Cardiac muscle cell (in vitro differentiated cells and primary cell): ENCODE measurements around the gene ADSL. TPM values are rescaled to one million over a fixed set of nuclear protein-coding genes. Genes with fewer than 3 reads are reported as not detected.

Experiments
- DNase-seq, 2 donors: peaks; one replicate each; pipeline versions ENCODE4 v3.0.0 to v3.0.0-alpha.2; 2010 to 2017; ENCODE audit warnings: low read depth in 1 of 2, low spot score in 1 of 2
- H3K27ac ChIP-seq: fragments of 200-600 bp; sonication (generic); 2 replicates; pipeline ENCODE4 v1.5.1; 2016
- H3K27me3 ChIP-seq: fragments of 200-600 bp; sonication (generic); 2 replicates; pipeline ENCODE4 v1.6.0; 2016; ENCODE audit warnings: control low read depth
- H3K36me3 ChIP-seq: fragments of 200-600 bp; sonication (generic); 2 replicates; pipeline ENCODE4 v1.5.1; 2016; ENCODE audit warnings: control low read depth
- H3K4me1 ChIP-seq: fragments of 200-600 bp; sonication (generic); 2 replicates; pipeline ENCODE4 v1.8.1; 2017; ENCODE audit warnings: low read depth, mild to moderate bottlenecking, mixed run types
- H3K4me3 ChIP-seq: fragments of 200-600 bp; sonication (generic); 2 replicates; pipeline ENCODE4 v1.5.1; 2016; ENCODE audit warnings: mild to moderate bottlenecking
- H3K9me3 ChIP-seq: fragments of 200-600 bp; sonication (generic); 2 replicates; pipeline ENCODE4 v1.5.1; 2017; ENCODE audit warnings: low read depth, mild to moderate bottlenecking, control low read depth
- CTCF ChIP-seq: IDR thresholded peaks from 2 replicates; pipeline ENCODE4 v1.5.1; 2012; ENCODE audit warnings: low read depth, mild to moderate bottlenecking, low read length
- polyA plus RNA-seq: library from polyadenylated mRNA; unstranded; fragments of >200 nt; fragmentation: Nextera tagmentation; extraction: Ambion mirVana; gene quantifications from 2 replicates; pipeline ENCODE4 v1.2.1, GENCODE V29; 2016
- total RNA-seq: library from RNA; depleted of rRNA; stranded (reverse); fragments of >200 nt; gene quantifications from 2 replicates; pipeline ENCODE4 v1.2.3, GENCODE V29; 2016

The ADSL gene
- total and polyA plus RNA-seq, 2 experiments from 2014 or later = 110 to 116 TPM

GRCh38 chr22:40334899-40335298 lies 11.4 kb upstream of the ADSL start:
- H3K27ac ChIP-seq = no peak overlapping the region
- no peak overlapping the region for H3K4me3 ChIP-seq
- no peaks in the 10 kb centered on the region for H3K4me1 ChIP-seq
- TF ChIP-seq CTCF = no peak
- H3K9me3 ChIP-seq = no peaks in the 10 kb centered on the region
- DNase-seq = no peak
- H3K36me3 ChIP-seq = peaks cover 23% of the 10 kb centered on the region
- H3K27me3 ChIP-seq = no peaks in the 10 kb centered on the region

- Histone ChIP-seq H3K9me3 (no peaks in the 10 kb centered on the region), H3K27me3 (no peaks in the 10 kb centered on the region), H3K36me3 (peaks cover 20% of the 10 kb centered on the region), H3K4me3 (no peak overlapping the region), H3K27ac (no peak overlapping the region), H3K4me1 (no peaks in the 10 kb centered on the region)
- no peak for DNase-seq
- TF ChIP-seq CTCF = no peak
These were observed 10.9 kb upstream of the ADSL start for GRCh38 chr22:40335358-40335757.

GRCh38 chr22:40340044-40340443 lies 6.3 kb upstream of the ADSL start:
- Histone ChIP-seq H3K4me1 (no peaks in the 10 kb centered on the region), H3K27me3 (no peaks in the 10 kb centered on the region), H3K27ac (no peak overlapping the region), H3K36me3 (peaks cover 5% of the 10 kb centered on the region), H3K9me3 (no peaks in the 10 kb centered on the region), H3K4me3 (no peak overlapping the region)
- DNase-seq = no peak
- no peak for TF ChIP-seq CTCF

- no peaks in the 10 kb centered on the region for H3K27me3 ChIP-seq
- H3K4me1 ChIP-seq = no peaks in the 10 kb centered on the region
- H3K4me3 ChIP-seq = no peak overlapping the region
- no peaks in the 10 kb centered on the region for H3K36me3 ChIP-seq
- H3K9me3 ChIP-seq = no peaks in the 10 kb centered on the region
- DNase-seq = no peak
- H3K27ac ChIP-seq = no peak overlapping the region
- TF ChIP-seq CTCF = no peak
These were observed 4.7 kb upstream of the ADSL start for GRCh38 chr22:40341604-40342003.

- no peak for DNase-seq
These were observed 3.8 kb upstream of the ADSL start for GRCh38 chr22:40342521-40342920.

More at GRCh38 chr22:40342521-40342920, 3.8 kb upstream of the ADSL start:
- H3K27ac ChIP-seq = no peak overlapping the region
- H3K36me3 ChIP-seq = no peaks in the 10 kb centered on the region
- TF ChIP-seq CTCF = no peak
- H3K4me1 ChIP-seq = peaks cover 4% of the 10 kb centered on the region
- H3K27me3 ChIP-seq = no peaks in the 10 kb centered on the region
- no peaks in the 10 kb centered on the region for H3K9me3 ChIP-seq
- no peak overlapping the region for H3K4me3 ChIP-seq
